HEK293 (cell line): Measurements from ENCODE around the gene TNS4.
A peak's percentile ranks its signal among the peaks of the same experiment; 100 is the strongest.

Source experiments
- CTCF ChIA-PET: fragments of 350-600 bp; formaldehyde crosslinking; extraction: SDS; loops from one replicate; lab custom pipeline; 2021; ENCODE audit warnings: antibody characterized with exemption; lab: Yijun Ruan, JAX
- POLR2A ChIA-PET: fragments of 300-600 bp; formaldehyde crosslinking; extraction: SDS; loops from one replicate; lab custom pipeline; 2020; ENCODE audit warnings: antibody characterized with exemption, inconsistent platforms; lab: Yijun Ruan, JAX
- H3K27ac ChIP-seq: fragments of 200-500 bp; sonication (Bioruptor generic); 2 replicates; pipeline ENCODE4 v1.5.1; 2014; ENCODE audit warnings: low read depth, low read length, control low read depth, inconsistent platforms; ENCODE audit errors: extremely low read depth
- H3K36me3 ChIP-seq, 2 experiments: fragments of 200-500 bp in 1 of 2; sonication (Bioruptor generic) in 1 of 2; 1 replicate in 1 of 2; 2 replicates in 1 of 2; pipeline ENCODE4 v1.5.1; 2014 to 2017; ENCODE audit warnings: inconsistent platforms in 2 of 2, low read length in 2 of 2; ENCODE audit not compliant: control insufficient read depth in 2 of 2, insufficient read depth in 1 of 2
- H3K4me1 ChIP-seq: fragments of 200-500 bp; sonication (Bioruptor generic); 2 replicates; pipeline ENCODE4 v1.5.1; 2014; ENCODE audit warnings: mild to moderate bottlenecking, low read length, inconsistent platforms; ENCODE audit not compliant: control insufficient read depth, insufficient read depth
- H3K4me3 ChIP-seq: 2 replicates; pipeline ENCODE4 v1.5.1; 2011; ENCODE audit warnings: low read depth, mild to moderate bottlenecking, control low read depth, low read length, moderate library complexity
- H3K9me3 ChIP-seq: fragments of 200-500 bp; sonication (Bioruptor generic); 2 replicates; pipeline ENCODE4 v1.5.1; 2014; ENCODE audit warnings: low read depth, low read length, inconsistent platforms; ENCODE audit not compliant: control insufficient read depth, insufficient read depth
- YY1 ChIP-seq: fragments of 450-650 bp; formaldehyde crosslinking; IDR thresholded peaks from 2 replicates; pipeline ENCODE4 v1.5.1; 2018; ENCODE audit warnings: missing biosample characterization, missing genetic modification characterization
- ZBTB20 ChIP-seq: fragments of 450-650 bp; formaldehyde crosslinking; IDR thresholded peaks from 2 replicates; pipeline ENCODE4 v1.5.1; 2016; ENCODE audit warnings: missing biosample characterization, missing genetic modification characterization
- ZBTB48 ChIP-seq: fragments of 450-650 bp; formaldehyde crosslinking; IDR thresholded peaks from 2 replicates; pipeline ENCODE4 v1.5.1; 2016; ENCODE audit warnings: missing biosample characterization, missing genetic modification characterization
- ZFHX2 ChIP-seq: fragments of 450-650 bp; formaldehyde crosslinking; conservative IDR thresholded peaks from 2 replicates; pipeline ENCODE4 v1.5.1; 2016; ENCODE audit warnings: missing biosample characterization, missing genetic modification characterization
- ZFP3 ChIP-seq: fragments of 450-650 bp; formaldehyde crosslinking; IDR thresholded peaks from 2 replicates; pipeline ENCODE4 v1.5.1; 2016; ENCODE audit warnings: low read depth, missing biosample characterization, missing genetic modification characterization
- ZFP41 ChIP-seq: fragments of 450-650 bp; formaldehyde crosslinking; IDR thresholded peaks from 2 replicates; pipeline ENCODE4 v1.5.1; 2016; ENCODE audit warnings: missing biosample characterization, missing genetic modification characterization, borderline replicate concordance
- ZNF394 ChIP-seq: fragments of 450-650 bp; formaldehyde crosslinking; IDR thresholded peaks from 2 replicates; pipeline ENCODE4 v1.5.1; 2016; ENCODE audit warnings: missing biosample characterization, missing genetic modification characterization, mild to moderate bottlenecking, moderate library complexity, borderline replicate concordance
- ZNF510 ChIP-seq: fragments of 450-650 bp; formaldehyde crosslinking; IDR thresholded peaks from 2 replicates; pipeline ENCODE4 v1.5.1; 2018; ENCODE audit warnings: mild to moderate bottlenecking, missing genetic modification characterization, missing biosample characterization; ENCODE audit not compliant: insufficient replicate concordance
- ZNF544 ChIP-seq: fragments of 450-650 bp; formaldehyde crosslinking; IDR thresholded peaks from 2 replicates; pipeline ENCODE4 v1.5.0; 2017; ENCODE audit warnings: missing biosample characterization, missing genetic modification characterization
- ZNF549 ChIP-seq: fragments of 450-650 bp; IDR thresholded peaks from 2 replicates; pipeline ENCODE4 v1.5.1; 2018; ENCODE audit warnings: missing biosample characterization, missing genetic modification characterization, mild to moderate bottlenecking, inconsistent platforms, moderate library complexity
- ZNF639 ChIP-seq: fragments of 450-650 bp; formaldehyde crosslinking; IDR thresholded peaks from 2 replicates; pipeline ENCODE4 v1.5.1; 2016; ENCODE audit warnings: missing biosample characterization, missing genetic modification characterization
- ZNF654 ChIP-seq: fragments of 450-650 bp; formaldehyde crosslinking; IDR thresholded peaks from 2 replicates; pipeline ENCODE4 v1.5.1; 2016; ENCODE audit warnings: low read depth, missing biosample characterization, missing genetic modification characterization
- ZNF660 ChIP-seq: fragments of 450-650 bp; IDR thresholded peaks from 2 replicates; pipeline ENCODE4 v1.5.1; 2018; ENCODE audit warnings: missing biosample characterization, mild to moderate bottlenecking, missing genetic modification characterization
- ZNF677 ChIP-seq: fragments of 450-650 bp; IDR thresholded peaks from 2 replicates; pipeline ENCODE4 v1.5.0; 2018; ENCODE audit warnings: missing biosample characterization, mild to moderate bottlenecking, missing genetic modification characterization, moderate library complexity
- ZNF785 ChIP-seq: fragments of 450-650 bp; formaldehyde crosslinking; IDR thresholded peaks from 2 replicates; pipeline ENCODE4 v1.5.1; 2016; ENCODE audit warnings: missing biosample characterization, missing genetic modification characterization
- ZNF830 ChIP-seq: fragments of 450-650 bp; IDR thresholded peaks from 2 replicates; pipeline ENCODE4 v1.5.0; 2018; ENCODE audit warnings: missing biosample characterization, missing genetic modification characterization, low read depth, mild to moderate bottlenecking, moderate library complexity
- ZSCAN5A ChIP-seq: fragments of 450-650 bp; formaldehyde crosslinking; IDR thresholded peaks from 2 replicates; pipeline ENCODE4 v1.5.1; 2016; ENCODE audit warnings: missing biosample characterization, missing genetic modification characterization
- TF ChIP-seq, protein P1 (sequence below): fragments of 450-650 bp; formaldehyde crosslinking; IDR thresholded peaks from 2 replicates; pipeline ENCODE4 v1.5.1; 2016; ENCODE audit warnings: missing biosample characterization, missing genetic modification characterization, low read depth
- TF ChIP-seq, protein P2 (sequence below): fragments of 450-650 bp; formaldehyde crosslinking; IDR thresholded peaks from 2 replicates; pipeline ENCODE4 v1.5.1; 2017; ENCODE audit warnings: missing biosample characterization, missing genetic modification characterization

Gene TNS4

DNA sequence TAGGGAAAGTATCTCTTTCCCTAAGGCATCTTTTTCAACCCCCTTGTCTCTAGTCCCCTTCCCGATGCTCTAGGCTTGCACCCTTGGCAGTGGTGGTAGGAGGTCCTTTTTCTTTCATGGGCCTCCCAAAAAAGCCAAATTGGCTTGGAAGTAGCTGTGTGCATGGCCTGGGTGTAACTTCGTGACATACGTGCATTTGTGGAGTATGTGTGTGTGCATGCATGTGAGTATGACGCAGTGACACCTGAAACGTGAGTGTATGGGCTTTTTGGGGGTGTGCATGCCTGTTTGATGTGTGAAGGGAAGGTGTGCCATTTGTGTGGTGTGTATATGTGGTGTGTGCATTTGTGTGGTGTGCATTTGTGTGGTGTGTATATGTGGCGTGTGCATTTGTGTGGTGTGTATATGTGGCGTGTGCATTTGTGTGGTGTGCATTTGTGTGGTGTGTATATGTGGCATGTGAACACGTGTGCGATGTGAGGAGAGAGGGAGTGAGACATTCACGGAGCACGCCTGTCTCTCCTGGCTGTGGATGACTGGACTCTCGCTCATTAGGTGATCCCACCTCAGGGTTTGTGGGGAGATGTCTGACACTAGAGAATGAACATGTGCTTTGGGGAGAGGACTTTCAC is 42.5 kb downstream of the TNS4 start (continued):
- no peak for TF ChIP-seq YY1 (tag by site-specific recombination)
- TF ChIP-seq, all 188 proteins: peak for 4

DNA sequence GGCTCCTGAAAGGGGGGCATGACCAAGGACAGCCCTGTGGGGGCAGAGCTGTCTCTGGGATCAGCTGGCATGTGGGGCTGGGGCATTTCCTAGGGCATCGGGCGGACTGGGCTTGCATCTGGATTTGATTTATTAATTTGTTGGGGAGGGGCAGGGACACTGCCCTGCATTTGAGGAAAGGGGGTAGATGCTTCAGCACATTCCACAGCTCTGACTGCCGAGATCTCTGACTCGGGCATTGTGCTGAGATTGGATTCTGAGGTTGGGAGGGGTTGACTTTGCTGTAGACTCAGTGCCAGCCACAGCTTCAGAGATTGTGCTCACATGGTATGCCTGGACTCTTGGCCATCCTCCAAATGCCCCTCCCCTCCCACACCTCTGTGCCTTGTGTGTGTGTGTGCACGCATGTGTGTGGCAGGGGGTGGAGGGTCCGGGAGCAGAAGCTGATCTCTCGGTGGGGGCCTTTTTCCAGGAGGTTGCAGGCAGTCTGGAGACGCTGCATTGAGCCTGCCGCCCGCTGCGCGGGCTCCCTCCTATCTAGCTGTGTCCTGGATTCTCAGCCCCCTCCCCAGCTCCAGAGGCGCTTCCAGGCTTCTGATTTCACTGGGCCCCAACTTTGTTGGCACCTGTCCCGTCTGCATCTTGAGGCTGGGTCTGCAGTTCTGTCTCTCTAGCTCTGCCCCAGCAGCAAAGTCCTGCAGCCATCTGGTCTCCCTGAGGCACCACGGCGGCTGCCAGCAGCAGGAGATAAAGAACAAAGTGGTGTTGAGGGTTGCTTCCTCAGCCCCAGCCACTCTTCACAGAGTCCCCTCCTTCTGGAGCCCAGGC is 43.2 kb downstream of the TNS4 start:
- POLR2A ChIA-PET = interaction anchor here (1.0 kb wide), 1 partner anchor 40 kb away, joined by 3 read pairs; the partner anchor contains the start of gene TOP2A

DNA sequence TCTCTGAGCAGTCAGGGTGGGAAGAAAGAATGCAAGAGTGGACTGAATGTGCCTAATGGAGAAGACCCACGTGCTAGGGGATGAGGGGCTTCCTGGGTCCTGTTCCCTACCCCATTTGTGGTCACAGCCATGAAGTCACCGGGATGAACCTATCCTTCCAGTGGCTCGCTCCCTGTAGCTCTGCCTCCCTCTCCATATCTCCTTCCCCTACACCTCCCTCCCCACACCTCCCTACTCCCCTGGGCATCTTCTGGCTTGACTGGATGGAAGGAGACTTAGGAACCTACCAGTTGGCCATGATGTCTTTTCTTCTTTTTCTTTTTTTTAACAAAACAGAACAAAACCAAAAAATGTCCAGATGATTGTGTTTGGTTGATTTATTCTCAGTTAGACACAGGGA is 44.1 kb downstream of the TNS4 start:
- Histone ChIP-seq H3K36me3 (peaks cover 0 to 23% of the 10 kb centered on the region in 2 experiments; a peak in 1 of 3 replicates), H3K4me1 (peaks cover 8% of the 10 kb centered on the region; the same call in 1 of the 2 replicates), H3K4me3 (no peak overlapping the region), H3K9me3 (no peaks in the 10 kb centered on the region), H3K27ac (no peak overlapping the region)
- CTCF ChIA-PET = interaction anchor here (0.5 to 5.9 kb wide), 3 partner anchors 18 to 38 kb away, joined by 3 to 57 read pairs (median 4); no protein-coding TSS in a partner anchor
- POLR2A ChIA-PET = interaction anchor here (1.0 kb wide), 1 partner anchor 40 kb away, joined by 3 read pairs; the partner anchor contains the start of gene TOP2A
- TF ChIP-seq ZBTB20 (tag by site-specific recombination) (no peak), ZNF394 (no peak), ZNF549 (tag by site-specific recombination) (no peak), ZBTB48 (tag by site-specific recombination) (no peak), ZFP41 (tag by site-specific recombination) (no peak), ZNF654 (tag by site-specific recombination) (no peak), ZNF677 (no peak)
- TF ChIP-seq, protein P1, sequence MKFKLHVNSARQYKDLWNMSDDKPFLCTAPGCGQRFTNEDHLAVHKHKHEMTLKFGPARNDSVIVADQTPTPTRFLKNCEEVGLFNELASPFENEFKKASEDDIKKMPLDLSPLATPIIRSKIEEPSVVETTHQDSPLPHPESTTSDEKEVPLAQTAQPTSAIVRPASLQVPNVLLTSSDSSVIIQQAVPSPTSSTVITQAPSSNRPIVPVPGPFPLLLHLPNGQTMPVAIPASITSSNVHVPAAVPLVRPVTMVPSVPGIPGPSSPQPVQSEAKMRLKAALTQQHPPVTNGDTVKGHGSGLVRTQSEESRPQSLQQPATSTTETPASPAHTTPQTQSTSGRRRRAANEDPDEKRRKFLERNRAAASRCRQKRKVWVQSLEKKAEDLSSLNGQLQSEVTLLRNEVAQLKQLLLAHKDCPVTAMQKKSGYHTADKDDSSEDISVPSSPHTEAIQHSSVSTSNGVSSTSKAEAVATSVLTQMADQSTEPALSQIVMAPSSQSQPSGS (tag by site-specific recombination) = no peak

More for the DNA sequence above, 43.2 kb downstream of the TNS4 start:
- CTCF ChIA-PET = interaction anchor here (0.5 to 5.9 kb wide), 7 partner anchors 9 to 107 kb away, joined by 3 to 57 read pairs (median 3); no protein-coding TSS in a partner anchor
- H3K27ac ChIP-seq = no peak overlapping the region
- no peak for TF ChIP-seq ZSCAN5A (tag by site-specific recombination)
- no peak for TF ChIP-seq ZNF660
- no peak for TF ChIP-seq ZNF510 (tag by site-specific recombination)
- no peak for TF ChIP-seq ZNF785 (tag by site-specific recombination)
- no peak for TF ChIP-seq ZNF639 (tag by site-specific recombination)
- no peak for TF ChIP-seq ZNF830 (tag by site-specific recombination)
- TF ChIP-seq ZNF544 (tag by site-specific recombination) = no peak
- TF ChIP-seq, protein P2, sequence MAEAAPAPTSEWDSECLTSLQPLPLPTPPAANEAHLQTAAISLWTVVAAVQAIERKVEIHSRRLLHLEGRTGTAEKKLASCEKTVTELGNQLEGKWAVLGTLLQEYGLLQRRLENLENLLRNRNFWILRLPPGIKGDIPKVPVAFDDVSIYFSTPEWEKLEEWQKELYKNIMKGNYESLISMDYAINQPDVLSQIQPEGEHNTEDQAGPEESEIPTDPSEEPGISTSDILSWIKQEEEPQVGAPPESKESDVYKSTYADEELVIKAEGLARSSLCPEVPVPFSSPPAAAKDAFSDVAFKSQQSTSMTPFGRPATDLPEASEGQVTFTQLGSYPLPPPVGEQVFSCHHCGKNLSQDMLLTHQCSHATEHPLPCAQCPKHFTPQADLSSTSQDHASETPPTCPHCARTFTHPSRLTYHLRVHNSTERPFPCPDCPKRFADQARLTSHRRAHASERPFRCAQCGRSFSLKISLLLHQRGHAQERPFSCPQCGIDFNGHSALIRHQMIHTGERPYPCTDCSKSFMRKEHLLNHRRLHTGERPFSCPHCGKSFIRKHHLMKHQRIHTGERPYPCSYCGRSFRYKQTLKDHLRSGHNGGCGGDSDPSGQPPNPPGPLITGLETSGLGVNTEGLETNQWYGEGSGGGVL (tag by site-specific recombination) = peak; percentile 73
- TF ChIP-seq ZFP3 (tag by site-specific recombination) = no peak
- TF ChIP-seq ZFHX2 (tag by site-specific recombination) = 0 out of 2 replicates have a peak, but pooled peaks have one; percentile 34
- H3K4me3 ChIP-seq = no peak overlapping the region
- no peaks in the 10 kb centered on the region for H3K9me3 ChIP-seq
- H3K4me1 ChIP-seq = peaks cover 8% of the 10 kb centered on the region; the same call in 1 of the 2 replicates
- H3K36me3 ChIP-seq = peaks cover 0 to 23% of the 10 kb centered on the region in 2 experiments; a peak in 1 of 3 replicates
